HFFc6 (cell line): ENCODE results near the gene PLAAT2. TPM values are rescaled to one million over a fixed set of nuclear protein-coding genes. Genes with fewer than 3 reads are reported as not detected.

Source experiments
- DNase-seq: peaks from one replicate; pipeline ENCODE4 v3.0.0-alpha.2; 2018
- H3K27ac Mint-ChIP-seq: 2 replicates; pipeline ENCODE4 v1.8.0; 2020; ENCODE audit warnings: mild to moderate bottlenecking, mixed read lengths
- H3K27me3 Mint-ChIP-seq: 2 replicates; pipeline ENCODE4 v1.8.0; 2021; ENCODE audit warnings: mild to moderate bottlenecking, moderate library complexity, mixed read lengths; ENCODE audit not compliant: insufficient read depth
- H3K36me3 Mint-ChIP-seq: 2 replicates; pipeline ENCODE4 v1.8.0; 2021; ENCODE audit warnings: low read depth, mixed read lengths
- H3K4me1 Mint-ChIP-seq: 2 replicates; pipeline ENCODE4 v1.8.0; 2020; ENCODE audit warnings: low read depth, mixed read lengths
- H3K4me3 Mint-ChIP-seq: 2 replicates; pipeline ENCODE4 v1.8.0; 2020; ENCODE audit warnings: mild to moderate bottlenecking, moderate library complexity, mixed read lengths
- H3K9me3 Mint-ChIP-seq: 2 replicates; pipeline ENCODE4 v1.8.0; 2020; ENCODE audit warnings: mild to moderate bottlenecking, mixed read lengths
- total RNA-seq, 6 experiments: library from RNA; stranded (reverse); fragmentation: NEBNext Ultra II Directional; extraction: Animal tissue kit (Norgen Biotek cat#: 25700); gene quantifications; 2 replicates in 1 of 6; 3 replicates in 5 of 6; pipeline ENCODE4 v1.2.3, GENCODE V29; 2021
- TF ChIP-seq, protein P1 (sequence below): fragments of 200-600 bp; sonication (generic); IDR thresholded peaks from 2 replicates; pipeline ENCODE4 v1.5.0; 2021; ENCODE audit warnings: antibody characterized with exemption, mild to moderate bottlenecking

PLAAT2 gene
- total RNA-seq, 6 experiments from 2014 or later = not detected

DNA sequence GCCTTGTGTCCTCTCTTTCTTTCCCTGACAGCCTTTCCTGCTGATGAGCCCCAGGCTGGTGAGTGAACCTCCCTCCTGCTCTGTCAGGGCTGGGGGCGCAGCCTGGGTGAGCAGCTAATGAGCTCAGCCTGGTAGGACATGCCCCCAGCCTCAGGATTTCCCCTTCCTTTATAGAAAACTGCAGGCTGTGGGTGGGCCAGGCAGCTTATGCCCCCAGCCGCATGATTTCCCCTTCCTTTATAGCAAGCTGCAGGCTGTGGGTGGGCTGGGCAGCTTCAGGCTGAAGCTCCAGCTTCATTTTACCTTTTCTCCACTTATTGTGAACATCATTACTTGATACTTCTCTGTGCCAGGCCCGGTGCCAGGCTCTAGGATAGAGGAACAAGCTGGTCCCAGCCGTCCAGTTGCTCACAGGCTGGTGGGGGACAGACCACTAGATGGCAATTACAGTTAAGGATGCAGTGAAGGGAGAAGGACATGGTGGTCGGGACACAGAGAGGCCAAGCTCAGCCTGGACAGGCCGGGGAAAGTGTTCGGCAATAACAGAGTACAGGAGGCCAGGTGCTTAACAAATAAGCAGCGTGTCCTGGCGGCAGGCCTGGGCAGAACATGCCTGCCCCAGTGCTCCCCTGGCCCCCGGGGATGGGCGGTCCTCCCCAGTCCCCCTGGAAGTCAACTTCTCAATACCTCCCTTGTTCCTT is 52.0 kb downstream of the PLAAT2 start:
- Mint-ChIP-seq H3K9me3 (no peaks in the 10 kb centered on the region), H3K4me1 (no peaks in the 10 kb centered on the region), H3K36me3 (no peaks in the 10 kb centered on the region), H3K27ac (no peak overlapping the region), H3K4me3 (no peak overlapping the region), H3K27me3 (peaks cover 25% of the 10 kb centered on the region)
- TF ChIP-seq, protein P1, sequence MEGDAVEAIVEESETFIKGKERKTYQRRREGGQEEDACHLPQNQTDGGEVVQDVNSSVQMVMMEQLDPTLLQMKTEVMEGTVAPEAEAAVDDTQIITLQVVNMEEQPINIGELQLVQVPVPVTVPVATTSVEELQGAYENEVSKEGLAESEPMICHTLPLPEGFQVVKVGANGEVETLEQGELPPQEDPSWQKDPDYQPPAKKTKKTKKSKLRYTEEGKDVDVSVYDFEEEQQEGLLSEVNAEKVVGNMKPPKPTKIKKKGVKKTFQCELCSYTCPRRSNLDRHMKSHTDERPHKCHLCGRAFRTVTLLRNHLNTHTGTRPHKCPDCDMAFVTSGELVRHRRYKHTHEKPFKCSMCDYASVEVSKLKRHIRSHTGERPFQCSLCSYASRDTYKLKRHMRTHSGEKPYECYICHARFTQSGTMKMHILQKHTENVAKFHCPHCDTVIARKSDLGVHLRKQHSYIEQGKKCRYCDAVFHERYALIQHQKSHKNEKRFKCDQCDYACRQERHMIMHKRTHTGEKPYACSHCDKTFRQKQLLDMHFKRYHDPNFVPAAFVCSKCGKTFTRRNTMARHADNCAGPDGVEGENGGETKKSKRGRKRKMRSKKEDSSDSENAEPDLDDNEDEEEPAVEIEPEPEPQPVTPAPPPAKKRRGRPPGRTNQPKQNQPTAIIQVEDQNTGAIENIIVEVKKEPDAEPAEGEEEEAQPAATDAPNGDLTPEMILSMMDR = no peak
- DNase-seq = no peak

DNA sequence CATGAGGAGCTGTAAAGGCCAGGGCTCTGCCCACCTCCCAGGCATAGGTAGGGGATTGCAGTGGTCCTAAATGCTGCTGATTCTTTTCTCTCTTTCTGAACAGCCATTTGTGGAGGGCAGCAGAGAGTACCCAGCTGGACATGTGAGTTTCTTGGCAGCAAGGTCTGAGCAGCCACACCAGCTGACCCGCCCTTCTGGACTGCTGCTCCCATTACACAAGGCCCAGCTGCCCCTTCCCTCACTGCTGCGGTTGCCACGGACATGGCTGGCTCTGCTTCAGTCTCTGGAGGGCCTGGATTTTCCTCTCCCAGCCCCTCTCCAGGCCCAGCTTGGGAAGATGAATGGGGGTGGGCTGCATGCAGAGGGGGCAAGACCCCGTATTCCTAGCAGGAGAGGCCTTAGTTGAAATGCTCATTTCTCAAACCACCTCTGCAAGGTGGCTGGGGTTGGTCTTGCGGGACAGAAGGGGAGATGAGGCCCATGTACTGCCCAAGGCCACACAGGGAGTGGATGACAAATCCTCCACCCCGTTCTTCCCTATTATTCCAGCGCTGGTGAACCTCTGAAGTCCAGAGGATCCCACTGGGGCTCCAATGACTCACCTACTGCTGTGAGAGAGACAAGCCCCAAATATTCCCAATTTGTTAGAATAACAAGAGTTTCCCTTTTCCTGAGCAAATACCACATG is 52.7 kb downstream of the PLAAT2 start:
- Mint-ChIP-seq H3K9me3 (no peaks in the 10 kb centered on the region), H3K36me3 (no peaks in the 10 kb centered on the region), H3K4me3 (no peak overlapping the region), H3K4me1 (no peaks in the 10 kb centered on the region), H3K27ac (no peak overlapping the region), H3K27me3 (peaks cover 24% of the 10 kb centered on the region)
- TF ChIP-seq, protein P1 = no peak
- DNase-seq = no peak

DNA sequence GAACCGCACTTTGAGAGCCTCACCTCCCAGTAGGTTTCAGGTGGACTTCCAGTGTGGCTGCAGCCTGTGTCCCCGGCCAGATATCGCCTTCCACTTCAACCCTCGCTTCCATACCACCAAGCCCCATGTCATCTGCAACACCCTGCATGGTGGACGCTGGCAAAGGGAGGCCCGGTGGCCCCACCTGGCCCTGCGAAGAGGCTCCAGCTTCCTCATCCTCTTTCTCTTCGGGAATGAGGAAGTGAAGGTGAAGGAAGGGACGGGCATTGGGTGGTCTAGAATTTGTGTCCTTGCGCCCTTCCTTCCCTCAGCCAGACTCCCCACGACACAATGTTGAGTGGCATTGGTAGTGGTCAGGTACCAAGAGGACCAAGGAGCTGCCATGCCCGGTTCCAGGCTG is 54.4 kb downstream of the PLAAT2 start:
- no peaks in the 10 kb centered on the region for H3K9me3 Mint-ChIP-seq
- H3K36me3 Mint-ChIP-seq = no peaks in the 10 kb centered on the region
- no peak for DNase-seq
- peaks cover 27% of the 10 kb centered on the region for H3K27me3 Mint-ChIP-seq
- no peak overlapping the region for H3K4me3 Mint-ChIP-seq
- H3K27ac Mint-ChIP-seq = no peak overlapping the region
- TF ChIP-seq, protein P1 = no peak
- H3K4me1 Mint-ChIP-seq = no peaks in the 10 kb centered on the region

DNA sequence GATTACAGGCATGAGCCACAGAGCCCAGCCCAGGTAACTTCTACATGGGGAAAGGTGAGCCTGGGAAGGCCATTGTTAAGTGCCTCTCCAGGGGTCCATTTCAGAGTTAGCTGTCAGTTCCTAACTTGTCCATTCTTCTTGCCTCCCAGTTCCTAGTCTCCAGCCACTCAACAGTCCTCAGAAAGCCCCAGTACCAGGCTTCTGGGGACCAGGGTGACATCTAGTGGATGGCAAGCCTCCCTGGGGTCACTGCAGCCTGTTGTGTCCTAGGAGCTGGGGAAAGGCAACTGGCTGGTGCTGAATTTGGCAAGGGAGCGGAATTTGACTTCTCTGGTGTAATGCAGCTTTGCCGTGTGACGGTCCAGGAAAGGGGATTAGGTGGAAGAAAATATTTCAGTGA is 55.2 kb downstream of the PLAAT2 start:
- H3K4me1 Mint-ChIP-seq = no peaks in the 10 kb centered on the region
- no peaks in the 10 kb centered on the region for H3K9me3 Mint-ChIP-seq
- H3K27me3 Mint-ChIP-seq = peaks cover 31% of the 10 kb centered on the region
- H3K27ac Mint-ChIP-seq = no peak overlapping the region
- DNase-seq = peak; percentile 24
- TF ChIP-seq, protein P1 = peak; percentile 39; the same call in 1 of the 2 replicates
- H3K36me3 Mint-ChIP-seq = no peaks in the 10 kb centered on the region
- H3K4me3 Mint-ChIP-seq = no peak overlapping the region

DNA sequence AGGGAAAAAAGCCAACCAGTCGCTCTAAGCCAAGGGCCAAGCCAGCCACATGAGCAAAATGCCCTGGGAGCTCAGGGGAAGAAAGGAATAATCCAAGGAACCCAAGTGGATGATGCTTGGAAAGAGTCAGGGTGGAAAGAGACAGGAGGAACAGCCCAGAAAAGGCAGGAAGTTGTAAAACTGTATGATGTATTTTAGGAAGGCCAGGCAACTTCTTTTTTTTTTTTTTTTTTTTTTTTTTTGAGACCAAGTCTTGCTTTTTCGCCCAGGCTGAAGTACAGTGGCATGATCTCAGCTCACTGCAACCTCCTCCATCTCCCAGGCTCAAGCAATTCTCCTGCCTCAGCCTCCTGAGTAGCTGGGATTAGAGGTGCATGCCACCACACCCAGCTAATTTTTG is 55.7 kb downstream of the PLAAT2 start:
- no peak overlapping the region for H3K4me3 Mint-ChIP-seq
- H3K36me3 Mint-ChIP-seq = no peaks in the 10 kb centered on the region
- peaks cover 31% of the 10 kb centered on the region for H3K27me3 Mint-ChIP-seq
- no peaks in the 10 kb centered on the region for H3K9me3 Mint-ChIP-seq
- H3K4me1 Mint-ChIP-seq = no peaks in the 10 kb centered on the region
- no peak for DNase-seq
- no peak overlapping the region for H3K27ac Mint-ChIP-seq
- TF ChIP-seq, protein P1 = no peak
